Jurkat, Clone E6-1 (cell line): ENCODE data around the gene TARP.

ENCODE experiments used
- DNase-seq: peaks from one replicate; pipeline ENCODE4 v3.0.0-alpha.2; 2011; ENCODE audit warnings: low read depth, low spot score
- H3K4me3 ChIP-seq: 2 replicates; pipeline ENCODE4 v1.5.1; 2011; ENCODE audit warnings: mild to moderate bottlenecking, low read length, control low read depth, moderate library complexity

The TARP gene

GRCh38 chr7:38273286-38273995, at the start of gene TARP:
Gene TARP (minus strand): TSS chr7:38273636.
- H3K4me3 ChIP-seq, result no peak within 1 kb of the TSS
- DNase-seq, result no peak

DNA sequence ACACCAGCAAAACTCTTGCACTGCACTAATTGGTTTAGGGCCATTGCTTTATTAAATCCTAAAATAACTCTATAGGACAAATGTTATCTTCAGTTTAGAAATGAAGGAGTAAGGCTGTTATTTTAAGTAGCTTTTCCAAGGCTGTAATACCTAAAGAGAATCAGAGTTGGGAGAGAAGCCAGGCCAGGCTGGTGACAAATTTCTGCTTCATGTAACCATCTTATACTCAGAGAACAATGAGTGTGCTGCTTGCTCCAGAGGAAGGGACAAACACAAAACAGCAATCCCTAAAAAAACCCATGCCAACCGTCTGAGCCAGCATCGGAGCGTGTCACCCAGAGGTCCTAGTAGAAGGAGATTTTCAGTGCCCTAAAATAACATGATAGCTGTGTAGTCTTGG, 49.7 kb upstream of the TARP start:
- no peak for DNase-seq
- H3K4me3 ChIP-seq, result no peak overlapping the region

GRCh38 chr7:38322461-38322860, 49.0 kb upstream of the TARP start:
- no peak for DNase-seq
- no peak overlapping the region for H3K4me3 ChIP-seq

- no peak for DNase-seq
- no peak overlapping the region for H3K4me3 ChIP-seq
Observed at GRCh38 chr7:38321967-38322366, 48.5 kb upstream of the TARP start.

DNA sequence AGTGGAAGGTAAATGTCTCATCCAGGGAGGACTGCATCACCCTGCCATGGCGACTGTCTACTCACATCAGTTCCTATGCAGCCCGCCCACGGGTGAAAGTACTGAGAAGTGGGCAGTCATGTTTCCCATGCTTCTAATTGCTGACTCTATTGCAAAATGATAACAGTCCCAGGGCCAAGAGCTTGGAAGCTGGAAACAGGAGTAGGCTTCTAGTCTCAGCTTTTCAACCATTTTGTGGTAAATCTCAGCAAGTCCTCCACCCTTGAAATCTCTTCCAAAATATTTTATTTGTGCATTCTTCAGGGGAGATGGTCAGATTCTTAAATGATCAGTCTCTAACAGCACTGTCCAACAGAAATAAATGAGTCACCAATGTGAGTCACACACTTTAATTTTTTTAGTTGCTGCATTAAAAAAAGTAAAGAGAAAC, 48.1 kb upstream of the TARP start:
- no peak for DNase-seq

GRCh38 chr7:38321050-38321449, 47.6 kb upstream of the TARP start:
- DNase-seq, result no peak

More for the DNA sequence above, 48.1 kb upstream of the TARP start:
- H3K4me3 ChIP-seq, result no peak overlapping the region

DNA sequence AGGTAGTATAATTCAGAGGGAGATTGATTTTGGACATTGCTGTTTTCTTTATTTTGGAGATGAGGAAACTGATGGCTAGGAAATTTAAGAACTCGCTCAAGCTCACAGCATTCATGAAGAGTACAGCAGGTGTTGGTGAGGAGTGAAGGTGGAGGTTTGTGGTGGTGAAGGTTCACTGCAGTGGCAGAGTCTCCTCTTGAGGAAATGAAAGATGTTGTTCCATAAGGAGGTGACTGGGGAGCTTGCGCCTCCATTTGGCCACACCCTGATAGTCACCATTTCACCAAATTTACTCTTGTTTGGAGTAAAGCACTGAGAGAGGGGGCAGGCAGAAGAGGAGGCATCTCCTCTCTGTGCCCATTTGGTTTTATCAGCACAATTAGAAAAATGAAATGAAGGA, 46.4 kb upstream of the TARP start:
- DNase-seq, result no peak
- H3K4me3 ChIP-seq, result no peak overlapping the region

More at GRCh38 chr7:38321050-38321449, 47.6 kb upstream of the TARP start:
- H3K4me3 ChIP-seq, result no peak overlapping the region

DNA sequence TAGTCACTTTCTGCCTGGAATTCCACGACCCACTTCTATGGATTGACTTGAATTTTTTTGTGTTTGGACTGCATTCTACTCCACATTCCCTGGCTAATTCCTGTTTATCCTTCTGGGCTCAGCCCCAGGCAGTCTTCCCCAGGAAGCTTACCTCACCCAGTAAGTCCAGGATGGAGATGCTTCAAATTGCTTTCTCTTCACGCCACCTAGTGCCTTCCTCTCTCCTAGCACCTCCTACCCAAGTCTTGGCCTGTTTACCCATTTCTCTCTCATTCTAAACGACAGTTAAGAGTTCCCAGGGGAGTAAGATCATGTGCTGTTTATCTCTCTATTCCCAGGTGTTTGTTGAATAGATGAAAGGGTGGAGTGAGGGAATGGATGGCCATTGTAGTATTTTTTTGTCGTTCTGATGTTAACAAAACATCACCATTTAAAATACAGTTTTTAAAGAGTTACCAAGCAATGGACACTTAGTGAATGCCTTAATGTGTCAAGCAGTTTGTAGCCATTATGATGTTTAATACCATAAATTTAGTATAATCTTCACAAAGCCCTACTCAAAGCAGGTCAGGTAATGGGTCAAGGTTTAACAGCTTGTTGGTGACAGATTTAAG, 45.5 kb upstream of the TARP start:
- no peak overlapping the region for H3K4me3 ChIP-seq
- DNase-seq, result no peak

GRCh38 chr7:38318241-38318640, 44.8 kb upstream of the TARP start:
- no peak for DNase-seq

DNA sequence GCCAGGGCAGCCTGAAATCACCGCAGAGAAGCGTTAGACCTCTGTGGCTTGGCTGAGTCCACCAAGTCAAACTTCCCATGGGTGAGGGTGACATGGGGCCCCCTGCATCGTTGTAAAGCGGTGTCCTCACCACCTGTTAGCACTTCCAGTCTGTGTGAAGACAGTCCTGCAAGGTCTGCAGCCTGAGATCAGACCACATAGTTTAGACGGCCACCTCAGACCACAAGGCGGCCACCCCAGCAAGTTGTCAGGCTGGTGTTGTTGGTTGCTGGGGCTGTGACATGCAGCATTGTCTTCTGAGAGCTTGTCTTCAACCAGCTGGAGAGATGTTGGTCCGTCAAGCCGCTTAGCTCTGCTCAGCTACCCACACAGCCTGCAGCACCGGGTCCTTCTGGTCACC, 44.1 kb upstream of the TARP start:
- no peak for DNase-seq

More at GRCh38 chr7:38318241-38318640, 44.8 kb upstream of the TARP start:
- H3K4me3 ChIP-seq, result no peak overlapping the region

DNA sequence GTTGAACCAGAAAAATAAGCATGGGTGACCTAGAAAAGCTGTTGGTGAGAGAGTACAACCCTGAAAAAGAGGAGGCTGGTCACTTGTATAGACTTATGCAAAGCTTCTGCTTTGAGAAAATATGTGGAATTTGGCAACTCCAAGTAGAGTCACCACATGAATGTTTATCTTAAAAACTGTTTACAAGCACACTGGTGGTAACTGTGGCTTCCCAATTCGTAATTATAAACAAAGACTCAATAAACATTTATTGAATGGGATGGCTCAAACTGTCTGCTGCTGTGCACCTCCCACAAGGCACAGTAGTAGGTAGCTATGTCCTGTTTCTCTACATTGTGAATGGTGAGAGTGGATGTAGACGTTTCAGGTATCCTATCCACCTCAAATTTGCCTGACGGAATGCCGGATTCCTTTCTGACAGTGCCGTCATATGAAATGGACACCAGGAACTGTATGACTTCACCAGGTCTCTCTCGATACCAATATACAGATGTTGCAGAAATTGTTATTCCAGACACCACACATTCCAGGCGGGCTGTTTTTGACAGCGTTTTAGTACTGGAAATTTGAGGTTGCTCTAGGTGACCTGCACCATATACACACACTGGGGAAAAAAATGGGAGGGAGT, 43.4 kb upstream of the TARP start:
- H3K4me3 ChIP-seq, result no peak overlapping the region
- DNase-seq, result no peak

More for the DNA sequence above, 44.1 kb upstream of the TARP start:
- no peak overlapping the region for H3K4me3 ChIP-seq

- no peak for DNase-seq
Observed at GRCh38 chr7:38315410-38315809, 42.0 kb upstream of the TARP start.

DNA sequence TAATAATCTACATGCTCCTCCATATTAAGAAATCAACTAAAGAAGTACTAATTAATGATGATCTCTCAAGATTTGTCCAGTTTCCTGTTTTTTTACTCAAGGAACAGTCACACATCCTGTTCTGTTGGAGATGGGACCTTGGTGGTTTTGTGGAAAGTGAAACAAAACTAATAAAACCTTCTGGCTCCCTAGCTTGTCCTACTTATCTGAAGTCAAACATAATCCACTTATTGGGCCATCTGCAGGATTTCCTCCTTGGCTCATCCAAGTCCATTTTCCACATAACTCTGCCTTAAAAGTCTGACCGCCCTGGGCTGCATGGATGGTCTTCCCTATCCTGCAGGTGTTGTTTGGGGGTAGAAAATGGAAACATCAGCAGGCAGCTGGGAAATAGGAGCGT, 39.4 kb upstream of the TARP start:
- no peak for DNase-seq
- no peak overlapping the region for H3K4me3 ChIP-seq

More at GRCh38 chr7:38315410-38315809, 42.0 kb upstream of the TARP start:
- H3K4me3 ChIP-seq, result no peak overlapping the region

DNA sequence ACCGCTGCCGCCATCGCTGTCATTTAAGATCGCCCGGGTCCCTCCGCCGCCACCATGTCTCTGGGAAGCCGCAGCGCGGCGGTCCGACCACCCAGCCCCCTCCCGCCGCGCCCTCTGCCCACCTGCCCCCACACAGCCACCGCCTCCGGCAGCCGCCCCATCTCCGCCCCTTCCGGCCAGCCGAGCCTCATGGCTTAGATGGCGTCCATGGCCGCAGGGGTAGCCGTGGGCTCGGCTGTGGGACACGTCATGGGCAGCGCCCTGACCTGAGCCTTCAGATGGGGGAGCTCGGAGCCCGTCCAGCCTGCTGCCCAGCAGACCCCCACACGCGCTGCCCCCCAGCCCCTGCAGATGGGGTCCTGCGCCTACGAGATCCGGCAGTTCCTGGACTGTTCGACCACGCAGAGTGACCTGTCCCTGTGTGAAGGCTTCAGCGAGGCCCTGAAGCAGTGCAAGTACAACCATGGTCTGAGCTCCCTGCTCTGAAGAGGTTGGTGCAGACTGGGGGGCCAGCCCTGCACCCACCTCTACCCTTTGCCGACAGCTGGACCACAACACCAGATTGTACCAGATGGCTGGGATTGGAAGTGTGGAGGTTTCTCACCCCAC, 38.0 kb upstream of the TARP start:
- no peak overlapping the region for H3K4me3 ChIP-seq
- DNase-seq, result no peak

- no peak for DNase-seq
- no peak overlapping the region for H3K4me3 ChIP-seq
Observed at GRCh38 chr7:38310591-38311101, 37.2 kb upstream of the TARP start.

- H3K4me3 ChIP-seq, result no peak overlapping the region
- no peak for DNase-seq
Observed at GRCh38 chr7:38309555-38309954, 36.1 kb upstream of the TARP start.

- no peak overlapping the region for H3K4me3 ChIP-seq
Observed at GRCh38 chr7:38308140-38308539, 34.7 kb upstream of the TARP start.

DNA sequence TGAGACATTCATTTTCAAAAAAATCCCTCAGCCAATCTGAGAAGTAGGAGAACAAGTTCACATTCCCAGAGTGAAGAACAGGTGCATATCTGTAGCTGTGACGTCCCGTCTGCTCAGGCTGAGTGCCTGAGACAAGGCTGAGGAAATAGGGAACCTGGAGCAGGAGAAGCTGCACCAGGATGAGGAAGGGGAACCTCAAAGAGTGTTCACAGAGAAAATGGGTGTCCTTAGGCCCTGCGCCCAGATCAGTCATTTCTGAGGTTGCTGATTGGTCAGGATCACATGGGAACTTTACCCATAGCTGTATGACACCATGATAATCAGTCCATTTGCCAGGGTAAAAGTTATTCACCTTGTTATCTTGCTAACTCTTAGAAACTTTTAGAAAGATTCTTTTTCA, 34.2 kb upstream of the TARP start:
- no peak for DNase-seq
- H3K4me3 ChIP-seq, result no peak overlapping the region

More at GRCh38 chr7:38308140-38308539, 34.7 kb upstream of the TARP start:
- no peak for DNase-seq

GRCh38 chr7:38306914-38307313, 33.5 kb upstream of the TARP start:
- H3K4me3 ChIP-seq, result no peak overlapping the region
- no peak for DNase-seq

DNA sequence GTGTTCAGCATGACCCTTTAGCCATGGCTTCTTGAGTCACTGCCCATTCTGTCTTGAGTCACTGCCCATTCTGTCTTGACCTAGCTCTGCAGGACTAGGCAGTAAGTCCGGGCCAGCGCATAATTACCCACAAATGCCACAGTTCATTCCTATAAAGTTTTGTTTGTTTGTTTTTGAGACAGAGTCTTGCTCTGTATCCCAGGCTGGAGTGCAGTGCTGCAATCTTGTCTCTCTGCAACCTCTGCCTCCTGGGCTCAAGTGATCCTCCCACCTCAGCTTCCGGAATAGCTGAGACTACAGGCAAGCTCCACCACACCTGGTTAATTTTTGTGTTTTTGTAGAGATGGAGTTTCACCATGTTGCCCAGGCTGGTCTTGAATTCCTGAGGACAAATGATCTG, 32.7 kb upstream of the TARP start:
- no peak overlapping the region for H3K4me3 ChIP-seq
- DNase-seq, result no peak
